Endodermal cell (in vitro differentiated cells): ENCODE results near the gene MROH7. TPM values are rescaled to one million over a fixed set of nuclear protein-coding genes. Genes with fewer than 3 reads are reported as not detected.

ENCODE experiments used
- DNase-seq: peaks from one replicate; pipeline ENCODE4 v3.0.0-alpha.2; 2017
- H3K27ac ChIP-seq: 2 replicates; pipeline ENCODE4 v1.5.1; 2013; ENCODE audit warnings: mild to moderate bottlenecking, low read depth, low read length, moderate library complexity
- H3K27me3 ChIP-seq: 2 replicates; pipeline ENCODE4 v1.6.1; 2013; ENCODE audit warnings: mild to moderate bottlenecking, low read length, moderate library complexity; ENCODE audit not compliant: insufficient read depth, control insufficient read depth, poor library complexity, severe bottlenecking
- H3K36me3 ChIP-seq: 2 replicates; pipeline ENCODE4 v1.7.0; 2013; ENCODE audit warnings: mild to moderate bottlenecking, low read length, moderate library complexity; ENCODE audit not compliant: control insufficient read depth, insufficient read depth
- H3K4me1 ChIP-seq: one replicate; pipeline ENCODE4 v1.7.0; 2013; ENCODE audit warnings: low read length; ENCODE audit not compliant: control insufficient read depth, insufficient read depth
- H3K4me3 ChIP-seq: 2 replicates; pipeline ENCODE4 v1.5.1; 2013; ENCODE audit warnings: mild to moderate bottlenecking, low read length, moderate library complexity
- H3K9ac ChIP-seq: 2 replicates; pipeline ENCODE4 v1.6.1; 2013; ENCODE audit warnings: mild to moderate bottlenecking, low read length, moderate library complexity; ENCODE audit not compliant: poor library complexity, severe bottlenecking; ENCODE audit errors: extremely low read depth
- H3K9me3 ChIP-seq: 2 replicates; pipeline ENCODE4 v1.6.1; 2013; ENCODE audit warnings: mild to moderate bottlenecking, low read length, moderate library complexity; ENCODE audit not compliant: control insufficient read depth
- H3K27ac Mint-ChIP-seq: 2 replicates; pipeline ENCODE4 v1.8.0; 2020; ENCODE audit warnings: mixed read lengths
- H3K27me3 Mint-ChIP-seq: 2 replicates; pipeline ENCODE4 v1.8.0; 2021; ENCODE audit warnings: mild to moderate bottlenecking, mixed read lengths; ENCODE audit not compliant: insufficient read depth
- H3K36me3 Mint-ChIP-seq: 2 replicates; pipeline ENCODE4 v1.8.0; 2020; ENCODE audit warnings: low read depth, mixed read lengths
- H3K4me1 Mint-ChIP-seq: 2 replicates; pipeline ENCODE4 v1.8.0; 2020; ENCODE audit warnings: mixed read lengths
- H3K4me3 Mint-ChIP-seq: 2 replicates; pipeline ENCODE4 v1.8.0; 2020; ENCODE audit warnings: mild to moderate bottlenecking, moderate library complexity, mixed read lengths
- H3K9me3 Mint-ChIP-seq: 2 replicates; pipeline ENCODE4 v1.8.0; 2020; ENCODE audit warnings: mild to moderate bottlenecking, mixed read lengths
- CTCF ChIP-seq: fragments of 200-600 bp; sonication (generic); conservative IDR thresholded peaks from 2 replicates; pipeline ENCODE4 v1.5.0; 2021; ENCODE audit warnings: antibody characterized with exemption, mild to moderate bottlenecking
- WGBS, 2 experiments: methylation state at CpG; one replicate each; pipeline versions ENCODE4 v1.1.5 to v1.1.7; 2013; ENCODE audit warnings: missing lambda C conversion rate in 2 of 2, mixed read lengths in 1 of 2; ENCODE audit not compliant: insufficient coverage in 1 of 2, insufficient read length in 1 of 2; 5-methylcytosine and 5-hydroxymethylcytosine counted together
- total RNA-seq, 2 donors: library from RNA; stranded (reverse); fragmentation: NEBNext Ultra II Directional in 1 of 2; extraction: Animal tissue kit (Norgen Biotek cat#: 25700) in 1 of 2; gene quantifications; 2 replicates in 1 of 2; 3 replicates in 1 of 2; pipeline ENCODE4 v1.2.1, GENCODE V29; 2021

MROH7 gene
- total RNA-seq, 2 donors from 2014 or later: 0.46 to 1.4 TPM

GRCh38 chr1:54716299-54717047 lies 74.9 kb downstream of the MROH7 start:
- DNase-seq: no peak
- Histone ChIP-seq H3K9me3 (no peaks in the 10 kb centered on the region), H3K27me3 (peaks cover 24% of the 10 kb centered on the region), H3K4me3 (peak overlapping the region; percentile 91), H3K27ac (no peak overlapping the region), H3K36me3 (peaks cover 35% of the 10 kb centered on the region), H3K4me1 (no peaks in the 10 kb centered on the region), H3K9ac (peak overlapping the region; percentile 73)
- peaks cover 29% of the 10 kb centered on the region for H3K36me3 Mint-ChIP-seq
- H3K4me1 Mint-ChIP-seq: peaks cover 9% of the 10 kb centered on the region
- peaks cover 13% of the 10 kb centered on the region for H3K27me3 Mint-ChIP-seq
- WGBS, 2 experiments: 52 to 100% methylated on average over 3 to 8 of the region's 8 CpGs
- TF ChIP-seq CTCF: no peak
- peak overlapping the region; percentile 93 for H3K4me3 Mint-ChIP-seq
- H3K27ac Mint-ChIP-seq: peak overlapping the region; percentile 91
- H3K9me3 Mint-ChIP-seq: no peaks in the 10 kb centered on the region

GRCh38 chr1:54721719-54722118 lies 80.1 kb downstream of the MROH7 start:
- Histone ChIP-seq H3K9ac (no peak overlapping the region), H3K4me1 (no peaks in the 10 kb centered on the region), H3K9me3 (peaks cover 24% of the 10 kb centered on the region), H3K4me3 (no peak overlapping the region), H3K27me3 (no peaks in the 10 kb centered on the region), H3K36me3 (peaks cover 88% of the 10 kb centered on the region), H3K27ac (no peak overlapping the region)
- Mint-ChIP-seq H3K27ac (no peak overlapping the region), H3K9me3 (peaks cover 18% of the 10 kb centered on the region), H3K4me3 (no peak overlapping the region), H3K27me3 (no peaks in the 10 kb centered on the region), H3K36me3 (peaks cover 80% of the 10 kb centered on the region), H3K4me1 (no peaks in the 10 kb centered on the region)
- no peak for DNase-seq
- TF ChIP-seq CTCF: no peak

GRCh38 chr1:54723985-54724384 lies 82.4 kb downstream of the MROH7 start:
- H3K4me1 Mint-ChIP-seq: no peaks in the 10 kb centered on the region
- H3K36me3 ChIP-seq: peaks cover 98% of the 10 kb centered on the region

More at GRCh38 chr1:54723985-54724384, 82.4 kb downstream of the MROH7 start:
- peaks cover 90% of the 10 kb centered on the region for H3K36me3 Mint-ChIP-seq
- Histone ChIP-seq H3K9me3 (peaks cover 24% of the 10 kb centered on the region), H3K9ac (no peak overlapping the region), H3K4me3 (no peak overlapping the region), H3K4me1 (no peaks in the 10 kb centered on the region), H3K27ac (no peak overlapping the region), H3K27me3 (no peaks in the 10 kb centered on the region)
- no peak overlapping the region for H3K4me3 Mint-ChIP-seq
- no peak for TF ChIP-seq CTCF
- no peak for DNase-seq
- H3K9me3 Mint-ChIP-seq: peaks cover 18% of the 10 kb centered on the region
- no peaks in the 10 kb centered on the region for H3K27me3 Mint-ChIP-seq
- H3K27ac Mint-ChIP-seq: no peak overlapping the region
